Medulla oblongata (tissue), 1 donor: Measurements from ENCODE around the gene OR10A3.

Source experiments
- DNase-seq: peaks from one replicate; pipeline ENCODE4 v3.0.0-alpha.2; 2015; ENCODE audit errors: extremely low spot score

OR10A3 gene

GRCh38 chr11:7892059-7892699, 49.3 kb downstream of the OR10A3 start:
- DNase-seq = no peak

- no peak for DNase-seq
Measured at GRCh38 chr11:7890417-7891172, 50.9 kb downstream of the OR10A3 start.

GRCh38 chr11:7889985-7890384, 51.5 kb downstream of the OR10A3 start:
- no peak for DNase-seq
